H1 (cell line): ENCODE results near the gene SBNO2. TPM values are rescaled to one million over a fixed set of nuclear protein-coding genes. Genes with fewer than 3 reads are reported as not detected.

ENCODE experiments used
- CTCF ChIA-PET: fragments of 300-600 bp; sonication (Branson Sonifier 250); formaldehyde crosslinking; loops from one replicate; lab custom pipeline; 2021; ENCODE audit not compliant: partially characterized antibody; lab: Charles Lee
- POLR2A ChIA-PET: fragments of 300-600 bp; sonication (Branson Sonifier 250); formaldehyde crosslinking; loops from one replicate; lab custom pipeline; 2021; ENCODE audit warnings: inconsistent platforms; ENCODE audit not compliant: partially characterized antibody; lab: Charles Lee
- DNase-seq, 2 experiments: peaks; one replicate each; pipeline versions ENCODE4 v3.0.0 to v3.0.0-alpha.2; 2010 to 2022; ENCODE audit warnings: low spot score in 2 of 2, low read depth in 1 of 2, mixed read lengths in 1 of 2
- FAIRE-seq: peaks from 2 replicates; lab custom pipeline; 2011; peaks lifted over from hg19 to GRCh38; lab: Jason Lieb, UNC
- H2AFZ ChIP-seq: 2 replicates; pipeline ENCODE4 v1.8.1; 2012; ENCODE audit warnings: low read length, inconsistent platforms
- H2AK5ac ChIP-seq: 2 replicates; pipeline ENCODE4 v1.6.1; 2013; ENCODE audit warnings: low read depth, low read length
- H2BK120ac ChIP-seq: replicated peaks from 2 replicates; pipeline ENCODE3; 2013; ENCODE audit warnings: low read depth, low read length, inconsistent platforms
- H2BK12ac ChIP-seq: 2 replicates; pipeline ENCODE4 v1.6.1; 2013; ENCODE audit warnings: low read depth, low read length
- H2BK15ac ChIP-seq: 2 replicates; pipeline ENCODE4 v1.6.1; 2013; ENCODE audit warnings: low read length
- H2BK20ac ChIP-seq: 2 replicates; pipeline ENCODE4 v1.6.1; 2013; ENCODE audit warnings: low read length
- H2BK5ac ChIP-seq: 2 replicates; pipeline ENCODE4 v1.6.1; 2013; ENCODE audit warnings: low read depth, low read length
- H3K14ac ChIP-seq: 2 replicates; pipeline ENCODE4 v1.6.1; 2013; ENCODE audit warnings: inconsistent platforms; ENCODE audit not compliant: insufficient read length
- H3K18ac ChIP-seq: 2 replicates; pipeline ENCODE4 v1.6.1; 2013; ENCODE audit warnings: low read length; ENCODE audit errors: extremely low read depth
- H3K23ac ChIP-seq: 2 replicates; pipeline ENCODE4 v1.6.1; 2013; ENCODE audit warnings: inconsistent platforms; ENCODE audit not compliant: insufficient read length
- H3K23me2 ChIP-seq: 2 replicates; pipeline ENCODE4 v1.6.1; 2013; ENCODE audit warnings: low read depth, low read length
- H3K27ac ChIP-seq: 2 replicates; pipeline ENCODE4 v1.6.1; 2011; ENCODE audit warnings: low read depth, low read length, inconsistent platforms
- H3K27me3 ChIP-seq, 4 experiments: replicated peaks in 1 of 4; 1 replicate in 1 of 4; 2 replicates in 3 of 4; pipeline versions ENCODE4 v1.6.1 to v1.8.1; 2011 to 2013; ENCODE audit warnings: low read length in 3 of 4, mild to moderate bottlenecking in 3 of 4, inconsistent platforms in 2 of 4, mixed read lengths in 2 of 4, moderate library complexity in 1 of 4; ENCODE audit not compliant: control insufficient read depth in 3 of 4, insufficient read depth in 3 of 4; ENCODE audit errors: extremely low read depth in 1 of 4
- H3K36me3 ChIP-seq, 4 experiments: 2 replicates each; pipeline versions ENCODE4 v1.6.1 to v1.8.1; 2011 to 2013; ENCODE audit warnings: mild to moderate bottlenecking in 4 of 4, low read length in 3 of 4, moderate library complexity in 2 of 4, control low read depth in 1 of 4, inconsistent platforms in 1 of 4; ENCODE audit not compliant: insufficient read depth in 4 of 4, control insufficient read depth in 2 of 4
- H3K4ac ChIP-seq: replicated peaks from 2 replicates; pipeline ENCODE3; 2013; ENCODE audit warnings: low read length, low read depth, mixed read lengths, inconsistent platforms; ENCODE audit not compliant: insufficient read length
- H3K4me1 ChIP-seq, 4 experiments: replicated peaks in 1 of 4; 1 replicate in 1 of 4; 2 replicates in 3 of 4; pipeline versions ENCODE4 v1.6.1 to v1.8.1; 2011 to 2013; ENCODE audit warnings: low read length in 3 of 4, inconsistent platforms in 2 of 4, mixed read lengths in 1 of 4; ENCODE audit not compliant: insufficient read depth in 4 of 4, control insufficient read depth in 3 of 4
- H3K4me2 ChIP-seq, 2 experiments: 2 replicates each; pipeline versions ENCODE4 v1.6.1 to v1.8.1; 2011 to 2013; ENCODE audit warnings: low read depth in 2 of 2, low read length in 2 of 2, control low read depth in 1 of 2, inconsistent platforms in 1 of 2, mild to moderate bottlenecking in 1 of 2; ENCODE audit not compliant: insufficient read depth in 1 of 2
- H3K4me3 ChIP-seq, 4 experiments: fragments of 200-600, 300-600 bp in 1 of 4; sonication (generic), shearing (Covaris generic), sonication (Bioruptor Twin) in 1 of 4; 2 replicates each; pipeline versions ENCODE4 v1.5.1 to v1.8.1; 2011 to 2016; ENCODE audit warnings: low read length in 4 of 4, low read depth in 3 of 4, control low read depth in 2 of 4, inconsistent platforms in 2 of 4, mild to moderate bottlenecking in 2 of 4, mixed read lengths in 1 of 4, moderate library complexity in 1 of 4; ENCODE audit not compliant: insufficient read depth in 2 of 4; ENCODE audit errors: extremely low read depth in 1 of 4
- H3K56ac ChIP-seq: replicated peaks from 2 replicates; pipeline ENCODE3; 2013; ENCODE audit warnings: low read depth, mild to moderate bottlenecking, mixed read lengths, low read length, inconsistent platforms; ENCODE audit not compliant: insufficient read length
- H3K79me1 ChIP-seq: 2 replicates; pipeline ENCODE4 v1.6.1; 2013; ENCODE audit warnings: low read depth, low read length, control low read depth
- H3K79me2 ChIP-seq, 2 experiments: 2 replicates each; pipeline versions ENCODE4 v1.6.1 to v1.8.1; 2012 to 2013; ENCODE audit warnings: low read length in 2 of 2, mild to moderate bottlenecking in 2 of 2, inconsistent platforms in 1 of 2; ENCODE audit not compliant: insufficient read depth in 2 of 2, control insufficient read depth in 1 of 2
- H3K9ac ChIP-seq, 4 experiments: replicated peaks in 1 of 4; 1 replicate in 1 of 4; 2 replicates in 3 of 4; pipeline versions ENCODE4 v1.6.1 to v1.8.1; 2011 to 2013; ENCODE audit warnings: low read depth in 3 of 4, low read length in 3 of 4, control low read depth in 2 of 4, mild to moderate bottlenecking in 2 of 4, moderate library complexity in 2 of 4, inconsistent platforms in 1 of 4; ENCODE audit errors: extremely low read depth in 1 of 4
- H3K9me3 ChIP-seq, 2 experiments: 2 replicates each; pipeline versions ENCODE4 v1.6.1 to v1.8.1; 2012 to 2013; ENCODE audit warnings: mild to moderate bottlenecking in 2 of 2, moderate library complexity in 2 of 2, control low read depth in 1 of 2, inconsistent platforms in 1 of 2, low read depth in 1 of 2, low read length in 1 of 2, mixed read lengths in 1 of 2; ENCODE audit not compliant: insufficient read depth in 2 of 2
- H4K20me1 ChIP-seq, 2 experiments: replicated peaks in 1 of 2; 2 replicates each; pipeline versions ENCODE3 to v1.8.1; 2011 to 2013; ENCODE audit warnings: inconsistent platforms in 2 of 2, low read length in 2 of 2, mild to moderate bottlenecking in 1 of 2; ENCODE audit not compliant: insufficient read depth in 2 of 2, control insufficient read depth in 1 of 2
- H4K5ac ChIP-seq: 2 replicates; pipeline ENCODE4 v1.6.1; 2013; ENCODE audit warnings: low read length, low read depth, mixed read lengths, inconsistent platforms; ENCODE audit not compliant: insufficient read length
- H4K8ac ChIP-seq: 2 replicates; pipeline ENCODE4 v1.8.0; 2013; ENCODE audit warnings: mild to moderate bottlenecking, moderate library complexity, low read length, inconsistent platforms; ENCODE audit not compliant: insufficient read depth; ENCODE audit errors: extremely low read depth
- H4K91ac ChIP-seq: replicated peaks from 2 replicates; pipeline ENCODE3; 2013; ENCODE audit warnings: low read length, mixed read lengths, inconsistent platforms; ENCODE audit not compliant: insufficient read length
- NRF1 ChIP-seq: IDR thresholded peaks from 2 replicates; pipeline ENCODE4 v1.6.1; 2011; ENCODE audit warnings: mild to moderate bottlenecking, low read depth, low read length, improper control_type of control experiment
- POLR2AphosphoS5 ChIP-seq: IDR thresholded peaks from 2 replicates; pipeline ENCODE4 v1.6.1; 2011; ENCODE audit warnings: low read depth, low read length
- ZNF274 ChIP-seq: IDR thresholded peaks from 2 replicates; pipeline ENCODE4 v1.7.0; 2012; ENCODE audit warnings: low read length, borderline replicate concordance; ENCODE audit errors: extremely low read depth
- WGBS, 2 experiments: shearing (Covaris generic) in 1 of 2; methylation state at CpG; one replicate each; pipeline versions ENCODE4 v1.1.6 to v1.1.7; 2013 to 2015; ENCODE audit warnings: low lambda C conversion rate in 2 of 2, mixed read lengths in 2 of 2, inconsistent platforms in 1 of 2, low coverage in 1 of 2, missing lambda C conversion rate in 1 of 2; ENCODE audit not compliant: insufficient replicate concordance in 2 of 2, insufficient coverage in 1 of 2, insufficient read length in 1 of 2; ENCODE audit errors: extremely low coverage in 1 of 2, missing lambda C conversion rate in 1 of 2; 5-methylcytosine and 5-hydroxymethylcytosine counted together
- polyA plus RNA-seq, 7 experiments: library from polyadenylated mRNA; depleted of rRNA in 3 of 7; stranded (reverse) in 5 of 7; unstranded in 2 of 7; fragments of >200 nt in 5 of 7; fragments of 200-250 nt in 2 of 7; gene quantifications; 1 replicate in 5 of 7; 2 replicates in 1 of 7; 4 replicates in 1 of 7; pipeline versions ENCODE4 v1.2.1 to v1.2.3, GENCODE V29; 2011 to 2013; ENCODE audit warnings: missing spikeins in 2 of 7, mixed read lengths in 2 of 7
- total RNA-seq: library from RNA; stranded (reverse); fragmentation: NEBNext Ultra II Directional; extraction: Animal tissue kit (Norgen Biotek cat#: 25700); gene quantifications from 2 replicates; pipeline ENCODE4 v1.2.1, GENCODE V29; 2021

SBNO2 gene
- total and polyA plus RNA-seq, 2 of the 8 experiments (the other 6 are each of a cell fraction or from before 2014, with no cell fraction given) = 12.2 to 31.4 TPM

DNA sequence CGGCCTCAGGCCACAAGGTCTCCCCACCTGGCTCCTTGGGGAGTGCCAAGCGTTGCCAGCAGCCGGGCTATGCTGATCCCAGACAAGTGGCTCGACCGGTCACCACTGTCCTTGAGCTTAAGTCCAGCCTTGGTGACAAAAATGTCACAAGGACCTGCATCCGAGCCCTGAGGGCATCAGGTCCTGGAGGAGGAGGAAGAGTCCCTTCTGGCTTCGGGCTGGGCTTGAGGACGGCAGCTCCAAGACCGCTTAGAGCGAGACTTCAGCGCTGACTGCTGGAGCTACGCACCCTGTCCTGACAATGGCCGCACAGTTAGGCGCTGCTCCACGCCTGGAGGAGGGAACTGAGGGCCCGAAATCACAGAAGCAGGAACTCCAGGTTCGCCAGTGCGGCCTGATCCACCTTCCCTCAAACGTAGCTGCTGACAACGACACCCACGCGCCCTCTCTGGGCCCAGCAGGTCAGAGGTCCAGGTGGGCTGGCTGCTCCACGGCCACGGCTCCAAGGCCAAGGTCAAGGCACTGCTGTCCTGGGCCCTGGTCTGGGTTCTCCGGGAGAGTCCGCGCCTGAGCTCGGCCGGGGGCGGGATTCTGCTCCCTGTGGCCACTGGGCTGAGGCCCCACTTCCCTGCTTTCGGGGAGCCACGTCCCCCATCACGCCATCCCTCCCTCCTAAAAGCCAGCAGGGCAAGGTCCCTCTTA, 7.0 kb downstream of the SBNO2 start:
- Histone ChIP-seq H2BK20ac (no peak overlapping the region), H3K9ac (peak overlapping the region in 1 of 4 experiments; percentile 19; a peak in 1 of 7 replicates), H3K79me2 (peaks cover 10 to 57% of the 10 kb centered on the region in 2 experiments), H3K4me2 (no peak overlapping the region), H3K36me3 (peaks cover 0 to 2% (median 0%) of the 10 kb centered on the region in 4 experiments; a peak in 1 of 8 replicates), H3K23ac (no peak overlapping the region), H3K18ac (no peak overlapping the region), H4K8ac (no peak overlapping the region; the same call in 1 of the 2 replicates), H3K23me2 (peaks cover 4% of the 10 kb centered on the region; the same call in 1 of the 2 replicates), H3K4me3 (no peak overlapping the region), H4K5ac (no peak overlapping the region), H3K27me3 (no peaks in the 10 kb centered on the region; a peak in 1 of 7 replicates), H3K79me1 (peaks cover 44% of the 10 kb centered on the region), H2BK12ac (peak overlapping the region; percentile 60; the same call in 1 of the 2 replicates), H4K91ac (peak overlapping the region; percentile 59), H3K56ac (no peak overlapping the region), H2BK5ac (0 out of 2 replicates have a peak overlapping the region, but pooled peaks have one; percentile 30), H3K4ac (no peak overlapping the region), H4K20me1 (peaks cover 0 to 41% of the 10 kb centered on the region in 2 experiments), H3K9me3 (no peaks in the 10 kb centered on the region), H3K4me1 (peaks cover 0 to 23% (median 16%) of the 10 kb centered on the region in 4 experiments; a peak in 5 of 7 replicates), H2BK15ac (no peak overlapping the region), H3K27ac (no peak overlapping the region), H2BK120ac (no peak overlapping the region), H3K14ac (no peak overlapping the region), H2AFZ (no peak overlapping the region), H2AK5ac (no peak overlapping the region)
- DNase-seq (no peak), FAIRE-seq (no peak)
- ChIA-PET POLR2A (interaction anchor here (0.6 to 2.8 kb wide), 8 partner anchors 21 to 140 kb away, joined by 3 to 10 read pairs (median 4); no protein-coding TSS in a partner anchor), CTCF (interaction anchor here (0.9 to 3.0 kb wide), 10 partner anchors 11 to 95 kb away, joined by 3 to 15 read pairs (median 4); no protein-coding TSS in a partner anchor)
- TF ChIP-seq POLR2AphosphoS5 (no peak), NRF1 (no peak), ZNF274 (no peak)
- WGBS, 2 experiments = 93% methylated on average over 30 of the region's 33 CpGs; no CpG with 5 or more reads in 1 of the 2 experiments
